PC-9 (cell line): Measurements from ENCODE around the gene UNC13C.

Source experiments
- CTCF ChIP-seq: fragments of 200-600 bp; sonication (generic); conservative IDR thresholded peaks from 2 replicates; pipeline ENCODE4 v1.6.1; 2017; ENCODE audit warnings: mixed run types, antibody characterized with exemption, mild to moderate bottlenecking, moderate library complexity
- EZH2 ChIP-seq: fragments of 200-600 bp; sonication (generic); IDR thresholded peaks from 2 replicates; pipeline ENCODE4 v1.8.0; 2017; ENCODE audit warnings: antibody characterized with exemption, low read depth

- TF ChIP-seq CTCF (no peak), EZH2 (no peak)
Observed at GRCh38 chr15:54521206-54521605, 543.0 kb downstream of the UNC13C start.
